Mucosa of descending colon (tissue), 3 donors: ENCODE measurements around the gene TUFT1. TPM values are rescaled to one million over a fixed set of nuclear protein-coding genes. Genes with fewer than 3 reads are reported as not detected.

Source experiments
- ATAC-seq: fragments of 200-7000 bp; cut with Tn5 transposase; one replicate; pipeline ENCODE4 v1.9.1; 2020; ENCODE audit warnings: mild to moderate bottlenecking, moderate library complexity
- DNase-seq, 3 donors: peaks; one replicate each; pipeline ENCODE4 v3.0.0-alpha.2; 2020
- H3K36me3 ChIP-seq: fragments of 200-600 bp; one replicate; pipeline ENCODE4 v1.8.0; 2021; ENCODE audit warnings: low read depth, mild to moderate bottlenecking
- H3K4me1 ChIP-seq: fragments of 200-600 bp; one replicate; pipeline ENCODE4 v1.8.0; 2021; ENCODE audit warnings: low read depth, mild to moderate bottlenecking
- H3K4me3 ChIP-seq: fragments of 200-600 bp; one replicate; pipeline ENCODE4 v1.8.0; 2021; ENCODE audit warnings: mild to moderate bottlenecking
- H3K9me3 ChIP-seq: fragments of 200-600 bp; one replicate; pipeline ENCODE4 v1.8.0; 2021; ENCODE audit warnings: mild to moderate bottlenecking
- intact Hi-C, 2 donors: fragments of 100-400 bp; cut with DNase I in 1 of 2; cut with micrococcal nuclease in 1 of 2; formaldehyde crosslinking; loops; one replicate each; pipeline versions ENCODE4 v1.11.0 to v1.11.1; 2022; cut with DNase I, micrococcal nuclease
- total RNA-seq, 3 donors: library from RNA; stranded (reverse); fragmentation: NEBNext Ultra II Directional in 2 of 3; extraction: Animal tissue kit (Norgen Biotek cat#: 25700) in 2 of 3; gene quantifications; one replicate each; pipeline versions ENCODE4 v1.2.1 to v1.2.4, GENCODE V29; 2021 to 2023
- TF ChIP-seq, protein P1 (sequence below): fragments of 200-600 bp; IDR thresholded peaks from one replicate; pipeline ENCODE4 v1.8.0; 2022; ENCODE audit warnings: antibody characterized with exemption, mild to moderate bottlenecking
- donor health status: DM: no; HTN: no; CAD: no; lungs with moderate emphysema.
- donor health status: DM: no; HTN: no; CAD: no.
- donor health status: DM: no; HTN: yes; CAD: no.

The TUFT1 gene
- total RNA-seq, 3 donors from 2014 or later = 20.2 to 38.0 (median 27.5) TPM

DNA sequence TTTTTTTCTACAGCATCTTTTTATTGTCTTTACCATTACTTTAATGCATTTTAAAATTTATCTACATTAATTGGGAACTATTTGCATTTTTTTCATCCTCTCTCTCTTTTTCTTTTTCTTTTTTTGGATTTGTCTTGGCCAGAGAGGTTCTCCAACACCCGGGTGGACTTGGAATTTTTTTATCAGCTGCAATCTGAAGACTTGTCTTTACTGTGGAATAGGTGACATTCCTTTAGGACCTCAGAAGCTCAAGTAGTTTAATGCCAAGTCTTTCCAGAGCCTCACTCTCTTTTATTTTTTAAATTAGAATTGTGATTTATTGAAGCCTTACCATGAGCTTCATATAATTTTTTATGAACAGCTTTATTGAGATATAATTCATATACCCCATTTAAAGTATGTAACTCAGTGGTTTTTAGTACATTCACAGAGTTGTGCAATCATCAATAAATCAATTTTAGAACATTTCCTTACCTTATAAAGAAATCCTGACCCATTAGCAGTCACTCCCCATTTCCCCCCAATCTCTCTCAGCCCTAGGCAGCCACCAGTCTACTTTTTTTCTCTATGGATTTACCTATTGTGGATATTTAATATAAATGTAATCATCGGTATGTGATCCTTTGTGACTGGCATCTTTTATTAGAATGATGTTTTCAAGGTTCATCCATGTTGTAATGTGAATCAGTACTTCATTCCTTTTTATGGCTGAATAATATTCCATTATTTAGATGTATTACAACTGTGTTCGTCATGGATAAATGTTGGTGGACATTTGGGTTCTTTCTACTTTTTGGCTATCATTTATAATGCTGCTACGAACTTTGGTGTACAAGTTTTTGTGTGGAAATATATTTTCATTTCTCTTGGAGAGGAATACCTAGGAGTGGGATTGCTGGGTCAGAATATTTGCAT, 6.2 kb downstream of the TUFT1 start:
- H3K4me3 ChIP-seq = no peak overlapping the region
- TF ChIP-seq, protein P1, sequence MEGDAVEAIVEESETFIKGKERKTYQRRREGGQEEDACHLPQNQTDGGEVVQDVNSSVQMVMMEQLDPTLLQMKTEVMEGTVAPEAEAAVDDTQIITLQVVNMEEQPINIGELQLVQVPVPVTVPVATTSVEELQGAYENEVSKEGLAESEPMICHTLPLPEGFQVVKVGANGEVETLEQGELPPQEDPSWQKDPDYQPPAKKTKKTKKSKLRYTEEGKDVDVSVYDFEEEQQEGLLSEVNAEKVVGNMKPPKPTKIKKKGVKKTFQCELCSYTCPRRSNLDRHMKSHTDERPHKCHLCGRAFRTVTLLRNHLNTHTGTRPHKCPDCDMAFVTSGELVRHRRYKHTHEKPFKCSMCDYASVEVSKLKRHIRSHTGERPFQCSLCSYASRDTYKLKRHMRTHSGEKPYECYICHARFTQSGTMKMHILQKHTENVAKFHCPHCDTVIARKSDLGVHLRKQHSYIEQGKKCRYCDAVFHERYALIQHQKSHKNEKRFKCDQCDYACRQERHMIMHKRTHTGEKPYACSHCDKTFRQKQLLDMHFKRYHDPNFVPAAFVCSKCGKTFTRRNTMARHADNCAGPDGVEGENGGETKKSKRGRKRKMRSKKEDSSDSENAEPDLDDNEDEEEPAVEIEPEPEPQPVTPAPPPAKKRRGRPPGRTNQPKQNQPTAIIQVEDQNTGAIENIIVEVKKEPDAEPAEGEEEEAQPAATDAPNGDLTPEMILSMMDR = no peak
- peaks cover 31% of the 10 kb centered on the region for H3K4me1 ChIP-seq
- ATAC-seq = no peak
- H3K9me3 ChIP-seq = no peaks in the 10 kb centered on the region
- H3K36me3 ChIP-seq = no peaks in the 10 kb centered on the region
- intact Hi-C loops = no loop called here
- no peak for DNase-seq

DNA sequence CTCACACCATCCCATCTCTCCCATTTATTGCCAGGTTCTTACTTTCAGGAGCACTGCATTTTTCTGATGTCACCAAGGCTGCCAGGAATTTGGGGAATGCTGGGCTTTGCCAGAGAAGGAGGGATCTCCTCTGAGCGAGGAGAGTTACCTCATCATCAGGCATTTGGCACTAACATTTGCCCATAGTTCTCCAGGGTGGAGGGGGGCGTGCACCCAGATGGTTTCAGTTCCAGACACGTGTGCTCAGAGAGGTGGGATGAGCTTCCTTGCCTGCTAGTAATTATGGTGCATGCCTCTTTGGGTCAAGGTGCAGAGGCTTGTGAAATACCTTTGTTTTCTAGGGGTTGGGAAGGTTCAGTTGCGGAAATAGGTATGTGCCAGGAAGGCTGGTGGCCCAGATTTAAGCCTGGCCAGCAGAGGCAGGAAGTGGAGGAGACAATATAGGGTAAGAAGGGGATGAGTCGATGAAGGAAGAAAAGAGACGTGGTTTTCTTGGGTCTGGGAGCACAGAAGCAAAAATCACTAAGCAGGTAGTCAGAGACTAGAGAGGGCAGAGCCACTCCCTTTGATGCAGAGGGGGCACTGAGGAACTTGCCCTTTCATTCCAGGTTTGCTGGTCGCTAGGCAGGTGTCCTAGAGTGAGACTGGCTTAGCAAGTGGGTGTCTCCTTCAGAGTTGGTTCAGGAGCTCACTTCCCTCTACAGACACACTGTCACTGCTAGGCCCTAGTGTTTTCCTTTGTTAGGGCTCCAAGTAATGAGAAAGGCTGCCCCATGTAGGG, 7.2 kb downstream of the TUFT1 start:
- peaks cover 24% of the 10 kb centered on the region for H3K4me1 ChIP-seq
- H3K36me3 ChIP-seq = no peaks in the 10 kb centered on the region
- TF ChIP-seq, protein P1 = no peak
- DNase-seq = peak; percentile 71 to 77 (median 73)
- no peaks in the 10 kb centered on the region for H3K9me3 ChIP-seq
- peak; percentile 89 for ATAC-seq
- intact Hi-C loops = no loop called here
- no peak overlapping the region for H3K4me3 ChIP-seq

DNA sequence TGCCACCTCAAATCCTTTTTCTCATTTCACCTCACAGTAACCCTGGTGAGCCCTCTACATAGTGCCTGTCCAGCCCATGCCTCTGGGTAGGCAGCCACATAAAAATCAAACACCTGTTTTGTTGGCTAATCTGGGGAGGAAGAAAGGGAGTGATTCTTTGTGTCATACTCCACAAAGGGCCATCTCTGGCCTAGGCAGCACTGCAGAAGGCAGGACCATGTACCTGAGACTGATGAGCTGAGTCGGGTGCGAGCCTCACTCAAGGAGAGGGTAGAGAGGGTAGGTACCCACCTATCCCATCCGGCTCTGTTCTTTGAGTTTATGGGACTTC, 7.8 kb downstream of the TUFT1 start:
- TF ChIP-seq, protein P1 = no peak
- DNase-seq = no peak
- Histone ChIP-seq H3K4me1 (peaks cover 19% of the 10 kb centered on the region), H3K36me3 (no peaks in the 10 kb centered on the region), H3K4me3 (no peak overlapping the region), H3K9me3 (no peaks in the 10 kb centered on the region)
- peak; percentile 12 for ATAC-seq
- intact Hi-C loops = no loop called here

DNA sequence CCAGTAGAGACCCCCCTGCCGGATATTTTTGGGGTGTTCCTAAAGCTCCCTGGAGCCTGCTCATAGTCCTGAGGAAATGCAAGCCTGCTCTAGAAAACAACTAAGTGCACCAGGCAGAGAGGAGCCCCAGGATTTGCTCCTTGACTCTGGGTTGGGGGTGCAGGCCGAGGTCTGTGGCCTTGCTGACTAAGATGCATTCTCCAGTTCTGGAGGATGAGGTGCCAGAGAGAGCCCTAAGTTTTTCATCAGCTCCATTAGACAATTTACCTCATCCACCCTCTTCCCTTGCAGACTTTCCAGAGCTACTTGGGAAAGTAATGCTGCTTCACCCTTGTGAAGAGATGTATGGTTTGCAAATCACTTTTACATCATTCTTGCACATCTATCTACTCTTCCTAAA, 9.1 kb downstream of the TUFT1 start:
- TF ChIP-seq, protein P1 = no peak
- Histone ChIP-seq H3K36me3 (no peaks in the 10 kb centered on the region), H3K4me1 (peaks cover 13% of the 10 kb centered on the region), H3K9me3 (no peaks in the 10 kb centered on the region), H3K4me3 (no peak overlapping the region)
- no peak for ATAC-seq
- intact Hi-C loops = no loop called here
- DNase-seq = no peak

DNA sequence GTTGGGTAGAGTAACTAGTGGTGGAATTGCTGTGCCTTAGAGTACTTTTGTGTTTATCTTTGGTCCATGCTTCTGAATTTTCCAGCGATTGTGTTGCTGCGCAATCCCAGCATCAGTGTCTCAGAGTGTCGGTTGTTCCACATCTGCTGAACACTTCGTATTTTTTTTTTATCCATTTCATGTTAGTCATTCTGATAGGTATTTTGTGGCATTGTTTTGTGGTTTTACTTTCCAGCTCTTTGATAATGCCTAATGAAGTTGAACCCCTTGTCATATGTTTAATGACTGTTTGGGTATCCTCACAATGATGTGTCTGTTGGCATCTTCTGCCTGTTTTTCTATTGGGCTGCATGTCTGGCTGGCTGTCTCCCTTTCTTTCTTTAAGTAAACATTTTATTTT, 13.6 kb downstream of the TUFT1 start:
- DNase-seq (no peak), ATAC-seq (no peak)
- intact Hi-C loops = no loop called here
- H3K9me3 ChIP-seq = no peaks in the 10 kb centered on the region
- no peaks in the 10 kb centered on the region for H3K36me3 ChIP-seq
- peaks cover 4% of the 10 kb centered on the region for H3K4me1 ChIP-seq
- TF ChIP-seq, protein P1 = no peak
- H3K4me3 ChIP-seq = no peak overlapping the region
